ENCODE results near the gene HNRNPLL.

Gene HNRNPLL

GRCh38 chr2:38597115-38597514 lies 5.6 kb downstream of the HNRNPLL start:
- TF ChIP-seq, protein P1, sequence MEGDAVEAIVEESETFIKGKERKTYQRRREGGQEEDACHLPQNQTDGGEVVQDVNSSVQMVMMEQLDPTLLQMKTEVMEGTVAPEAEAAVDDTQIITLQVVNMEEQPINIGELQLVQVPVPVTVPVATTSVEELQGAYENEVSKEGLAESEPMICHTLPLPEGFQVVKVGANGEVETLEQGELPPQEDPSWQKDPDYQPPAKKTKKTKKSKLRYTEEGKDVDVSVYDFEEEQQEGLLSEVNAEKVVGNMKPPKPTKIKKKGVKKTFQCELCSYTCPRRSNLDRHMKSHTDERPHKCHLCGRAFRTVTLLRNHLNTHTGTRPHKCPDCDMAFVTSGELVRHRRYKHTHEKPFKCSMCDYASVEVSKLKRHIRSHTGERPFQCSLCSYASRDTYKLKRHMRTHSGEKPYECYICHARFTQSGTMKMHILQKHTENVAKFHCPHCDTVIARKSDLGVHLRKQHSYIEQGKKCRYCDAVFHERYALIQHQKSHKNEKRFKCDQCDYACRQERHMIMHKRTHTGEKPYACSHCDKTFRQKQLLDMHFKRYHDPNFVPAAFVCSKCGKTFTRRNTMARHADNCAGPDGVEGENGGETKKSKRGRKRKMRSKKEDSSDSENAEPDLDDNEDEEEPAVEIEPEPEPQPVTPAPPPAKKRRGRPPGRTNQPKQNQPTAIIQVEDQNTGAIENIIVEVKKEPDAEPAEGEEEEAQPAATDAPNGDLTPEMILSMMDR (IDR thresholded peaks at IDR 0.05; ENCODE audit: control insufficient read depth, extremely low read depth, insufficient read depth), result no peak
- H3K4me3 ChIP-seq (ENCODE audit: low read depth, low read length), result no peak overlapping the region
- no peak for DNase-seq (ENCODE audit: low read depth)

- TF ChIP-seq, protein P1 (IDR thresholded peaks at IDR 0.05; ENCODE audit: control insufficient read depth, extremely low read depth, insufficient read depth), result no peak
Observed at GRCh38 chr2:38596229-38596628, 6.5 kb downstream of the HNRNPLL start.

DNA sequence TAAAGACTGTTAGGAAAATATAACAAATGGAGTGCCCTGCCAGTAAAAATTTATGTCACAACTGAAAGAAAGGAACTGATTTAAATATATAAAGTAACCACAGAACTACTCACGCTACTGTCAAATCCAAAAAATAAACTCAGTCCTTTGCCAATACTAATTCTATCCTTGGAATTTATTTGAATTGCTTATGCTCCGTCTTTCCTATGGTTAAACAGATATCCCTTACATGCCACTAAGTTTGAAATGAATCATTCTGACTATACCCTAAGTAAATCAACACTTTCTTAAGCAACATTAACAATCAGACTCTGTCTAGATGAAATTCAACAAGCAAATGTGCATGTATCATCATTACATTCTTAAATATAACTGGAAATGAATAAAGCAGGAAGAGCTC lies 9.8 kb downstream of the HNRNPLL start:
- TF ChIP-seq, protein P1 (IDR thresholded peaks at IDR 0.05; ENCODE audit: control insufficient read depth, extremely low read depth, insufficient read depth), result no peak
- no peak for DNase-seq (ENCODE audit: low read depth)
- H3K4me3 ChIP-seq (ENCODE audit: low read depth, low read length), result no peak overlapping the region

More at GRCh38 chr2:38596229-38596628, 6.5 kb downstream of the HNRNPLL start:
- DNase-seq (ENCODE audit: low read depth), result no peak
- no peak overlapping the region for H3K4me3 ChIP-seq (ENCODE audit: low read depth, low read length)

DNA sequence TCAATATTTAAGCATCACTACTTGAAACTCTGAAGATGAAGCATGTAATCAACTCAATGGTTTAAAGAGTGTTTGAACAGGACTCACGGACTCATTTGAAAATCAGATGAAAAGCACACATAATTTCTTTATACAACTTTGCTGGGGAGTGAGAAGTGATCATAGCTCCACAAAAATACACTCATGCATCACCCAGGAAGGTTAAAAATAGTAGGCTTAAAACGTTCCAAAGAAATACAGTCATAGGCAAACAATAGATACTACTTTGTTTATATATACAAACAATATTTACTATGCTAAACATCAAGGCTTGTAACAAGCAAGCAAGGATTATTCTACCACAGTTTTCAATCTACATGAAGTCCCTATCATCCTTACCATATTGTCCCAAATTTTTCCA lies 11.6 kb downstream of the HNRNPLL start:
- TF ChIP-seq, protein P1 (IDR thresholded peaks at IDR 0.05; ENCODE audit: control insufficient read depth, extremely low read depth, insufficient read depth), result no peak
- no peak overlapping the region for H3K4me3 ChIP-seq (ENCODE audit: low read depth, low read length)
- no peak for DNase-seq (ENCODE audit: low read depth)

GRCh38 chr2:38590053-38590452 lies 12.7 kb downstream of the HNRNPLL start:
- TF ChIP-seq, protein P1 (IDR thresholded peaks at IDR 0.05; ENCODE audit: control insufficient read depth, extremely low read depth, insufficient read depth), result peak; percentile 22

DNA sequence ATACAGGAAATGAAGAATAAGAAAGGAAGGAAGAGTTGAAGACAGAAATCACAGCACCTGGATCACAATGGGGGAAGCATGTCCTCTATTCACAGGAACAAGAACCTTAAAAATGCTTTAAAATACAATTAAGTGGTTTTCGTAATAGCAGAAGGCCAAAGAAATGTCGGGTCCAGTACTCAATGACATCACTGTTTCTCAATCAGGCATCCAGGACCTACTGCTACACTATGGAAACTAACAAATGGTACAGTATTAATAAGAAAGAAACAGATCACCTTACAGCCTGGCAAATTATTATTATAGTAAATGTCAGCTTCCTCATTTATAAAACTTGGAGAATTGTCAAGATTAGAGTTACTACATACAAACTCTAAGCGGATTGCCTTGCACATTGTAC lies 15.8 kb downstream of the HNRNPLL start:
- TF ChIP-seq, protein P1 (IDR thresholded peaks at IDR 0.05; ENCODE audit: control insufficient read depth, extremely low read depth, insufficient read depth), result no peak
- DNase-seq (ENCODE audit: low read depth), result no peak
- H3K4me3 ChIP-seq (ENCODE audit: low read depth, low read length), result no peak overlapping the region

More at GRCh38 chr2:38590053-38590452, 12.7 kb downstream of the HNRNPLL start:
- no peak for DNase-seq (ENCODE audit: low read depth)
- no peak overlapping the region for H3K4me3 ChIP-seq (ENCODE audit: low read depth, low read length)

DNA sequence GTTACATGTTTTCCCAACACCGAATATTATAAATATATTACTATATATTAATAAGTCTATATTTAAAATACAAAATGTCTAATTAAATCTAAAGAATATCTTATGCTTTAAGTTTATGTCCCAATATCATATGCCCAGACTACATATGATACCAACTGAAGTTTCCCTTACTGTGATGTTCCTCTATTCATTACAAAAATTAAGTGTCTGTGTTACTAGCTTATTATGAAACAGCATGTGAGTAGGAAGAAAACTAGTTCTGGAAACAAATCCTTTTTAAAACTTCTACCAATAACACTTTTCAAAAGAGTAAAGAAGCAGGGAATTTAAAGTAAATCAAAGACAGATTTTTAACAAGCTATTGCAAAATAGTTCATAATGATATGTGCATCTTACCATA lies 17.8 kb downstream of the HNRNPLL start:
- H3K4me3 ChIP-seq (ENCODE audit: low read depth, low read length), result no peak overlapping the region
- TF ChIP-seq, protein P1 (IDR thresholded peaks at IDR 0.05; ENCODE audit: control insufficient read depth, extremely low read depth, insufficient read depth), result no peak
- no peak for DNase-seq (ENCODE audit: low read depth)
